Measurements from ENCODE around the gene LUC7L. TPM values are rescaled to one million over a fixed set of nuclear protein-coding genes. Genes with fewer than 3 reads are reported as not detected.
"Not testable (repeated sequence)": the region's sequence is repeated elsewhere in the genome, so short reads cannot be mapped to it uniquely, and the experiment has no call there.

Gene LUC7L
- total RNA-seq, 2 experiments from 2014 or later = 94.8 to 98.4 TPM

DNA sequence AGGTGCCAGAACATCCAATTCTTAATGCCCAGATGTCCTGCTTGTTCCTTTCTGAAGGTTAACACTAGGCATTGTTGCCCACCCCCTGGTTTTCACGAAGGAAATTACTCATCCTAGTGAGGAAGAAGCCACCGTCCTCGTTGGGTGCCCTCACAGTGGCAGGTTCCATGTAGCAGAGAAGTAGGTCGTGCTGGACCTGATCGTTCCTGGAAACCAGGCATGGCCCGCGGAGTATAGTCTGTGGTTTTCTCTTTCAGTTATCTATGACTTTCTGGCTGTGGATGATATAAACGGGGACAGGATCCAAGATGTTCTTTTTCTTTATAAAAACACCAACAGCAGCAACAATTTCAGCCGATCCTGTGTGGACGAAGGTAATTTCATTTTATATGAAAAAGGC is 30.0 kb upstream of the LUC7L start:
- CTCF ChIA-PET = no interaction called here
- intact Hi-C loops (cut with DNase I, micrococcal nuclease) = no loop called here
- POLR2A ChIA-PET = no interaction called here
- H3K9me3 Mint-ChIP-seq = no peaks in the 10 kb centered on the region
- Histone ChIP-seq H3K36me3 (ENCODE audit: insufficient read depth, low read length) (peaks cover 30% of the 10 kb centered on the region), H3K27me3 (ENCODE audit: control insufficient read depth in 1 of 2, insufficient read depth in 2 of 2, low read length in 2 of 2) (no peaks in the 10 kb centered on the region), H3K4me1 (ENCODE audit: insufficient read depth, low read length) (peaks cover 8% of the 10 kb centered on the region), H3K27ac (ENCODE audit: low read depth in 1 of 2, low read length in 2 of 2) (no peak overlapping the region), H3K9me3 (ENCODE audit: control insufficient read depth in 1 of 2, insufficient read depth in 1 of 2, low read length in 2 of 2) (no peaks in the 10 kb centered on the region), H3K4me3 (ENCODE audit: low read length) (no peak overlapping the region)
- ATAC-seq (ENCODE audit: poor library complexity) = no peak
- H3K4me3 Mint-ChIP-seq = no peak overlapping the region
- H3K27me3 Mint-ChIP-seq = no peaks in the 10 kb centered on the region
- peaks cover 38% of the 10 kb centered on the region for H3K36me3 Mint-ChIP-seq (ENCODE audit: low read depth)
- DNase-seq = no peak
- TF ChIP-seq, protein P1, sequence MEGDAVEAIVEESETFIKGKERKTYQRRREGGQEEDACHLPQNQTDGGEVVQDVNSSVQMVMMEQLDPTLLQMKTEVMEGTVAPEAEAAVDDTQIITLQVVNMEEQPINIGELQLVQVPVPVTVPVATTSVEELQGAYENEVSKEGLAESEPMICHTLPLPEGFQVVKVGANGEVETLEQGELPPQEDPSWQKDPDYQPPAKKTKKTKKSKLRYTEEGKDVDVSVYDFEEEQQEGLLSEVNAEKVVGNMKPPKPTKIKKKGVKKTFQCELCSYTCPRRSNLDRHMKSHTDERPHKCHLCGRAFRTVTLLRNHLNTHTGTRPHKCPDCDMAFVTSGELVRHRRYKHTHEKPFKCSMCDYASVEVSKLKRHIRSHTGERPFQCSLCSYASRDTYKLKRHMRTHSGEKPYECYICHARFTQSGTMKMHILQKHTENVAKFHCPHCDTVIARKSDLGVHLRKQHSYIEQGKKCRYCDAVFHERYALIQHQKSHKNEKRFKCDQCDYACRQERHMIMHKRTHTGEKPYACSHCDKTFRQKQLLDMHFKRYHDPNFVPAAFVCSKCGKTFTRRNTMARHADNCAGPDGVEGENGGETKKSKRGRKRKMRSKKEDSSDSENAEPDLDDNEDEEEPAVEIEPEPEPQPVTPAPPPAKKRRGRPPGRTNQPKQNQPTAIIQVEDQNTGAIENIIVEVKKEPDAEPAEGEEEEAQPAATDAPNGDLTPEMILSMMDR (IDR thresholded peaks at IDR 0.05) = no peak
- no peak overlapping the region for H3K27ac Mint-ChIP-seq
- peaks cover 11% of the 10 kb centered on the region for H3K4me1 Mint-ChIP-seq (ENCODE audit: low read depth)

DNA sequence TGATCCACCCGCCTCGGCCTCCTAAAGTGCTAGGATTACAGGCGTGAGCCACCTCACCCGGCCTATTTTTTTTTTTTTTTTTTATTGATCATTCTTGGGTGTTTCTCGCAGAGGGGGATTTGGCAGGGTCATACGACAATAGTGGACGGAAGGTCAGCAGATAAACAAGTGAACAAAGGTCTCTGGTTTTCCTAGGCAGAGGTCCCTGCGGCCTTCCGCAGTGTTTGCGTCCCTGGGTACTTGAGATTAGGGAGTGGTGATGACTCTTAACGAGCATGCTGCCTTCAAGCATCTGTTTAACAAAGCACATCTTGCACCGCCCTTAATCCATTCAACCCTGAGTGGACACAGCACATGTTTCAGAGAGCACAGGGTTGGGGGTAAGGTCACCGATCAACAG is 28.8 kb upstream of the LUC7L start:
- Histone ChIP-seq H3K4me1 (ENCODE audit: insufficient read depth, low read length) (peaks cover 20% of the 10 kb centered on the region), H3K36me3 (ENCODE audit: insufficient read depth, low read length) (peaks cover 22% of the 10 kb centered on the region)
- DNase-seq; H3K4me3 ChIP-seq (ENCODE audit: low read length); H3K27me3 ChIP-seq (ENCODE audit: control insufficient read depth in 1 of 2, insufficient read depth in 2 of 2, low read length in 2 of 2); H3K27ac ChIP-seq (ENCODE audit: low read depth in 1 of 2, low read length in 2 of 2); H3K9me3 Mint-ChIP-seq; intact Hi-C loops (cut with DNase I, micrococcal nuclease); H3K4me3 Mint-ChIP-seq; H3K9me3 ChIP-seq (ENCODE audit: control insufficient read depth in 1 of 2, insufficient read depth in 1 of 2, low read length in 2 of 2); CTCF ChIA-PET; ATAC-seq (ENCODE audit: poor library complexity); H3K27ac Mint-ChIP-seq; POLR2A ChIA-PET; H3K27me3 Mint-ChIP-seq: not testable (repeated sequence)
- Mint-ChIP-seq H3K36me3 (ENCODE audit: low read depth) (peaks cover 43% of the 10 kb centered on the region), H3K4me1 (ENCODE audit: low read depth) (peaks cover 20% of the 10 kb centered on the region)

DNA sequence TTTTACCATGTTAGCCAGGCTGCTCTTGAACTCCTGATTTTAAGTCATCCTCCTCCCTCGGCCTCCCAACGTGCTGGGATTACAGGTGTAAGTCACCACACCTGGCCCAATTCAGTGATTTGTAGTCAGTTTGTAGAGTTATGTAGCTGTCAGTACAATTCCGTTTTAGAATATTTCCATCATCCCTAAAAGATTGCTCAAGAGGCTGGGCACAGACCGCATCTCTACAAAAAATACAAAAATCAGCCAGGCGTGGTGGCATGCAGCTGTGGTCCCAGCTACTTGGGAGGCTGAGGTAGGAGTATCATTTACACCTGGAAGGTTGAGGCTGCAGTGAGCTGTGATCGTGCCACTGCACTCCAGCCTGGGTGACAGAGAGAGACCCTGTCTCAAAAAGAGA is 25.9 kb upstream of the LUC7L start:
- Mint-ChIP-seq H3K27ac (no peak overlapping the region), H3K4me3 (peak overlapping the region; percentile 58), H3K27me3 (no peaks in the 10 kb centered on the region), H3K36me3 (ENCODE audit: low read depth) (peaks cover 36% of the 10 kb centered on the region), H3K9me3 (no peaks in the 10 kb centered on the region), H3K4me1 (ENCODE audit: low read depth) (peaks cover 29% of the 10 kb centered on the region)
- ChIA-PET POLR2A (interaction anchor here (4.3 kb wide), 1 partner anchor 20 kb away, joined by 29 read pairs; the partner anchor contains the start of gene FAM234A), CTCF (no interaction called here)
- DNase-seq (no peak), ATAC-seq (ENCODE audit: poor library complexity) (no peak)
- TF ChIP-seq, protein P1 (IDR thresholded peaks at IDR 0.05) = no peak
- H3K4me3 ChIP-seq (ENCODE audit: low read length) = no peak overlapping the region
- intact Hi-C loops (cut with DNase I, micrococcal nuclease) = no loop called here
- H3K36me3 ChIP-seq (ENCODE audit: insufficient read depth, low read length) = peaks cover 12% of the 10 kb centered on the region
- H3K27me3 ChIP-seq (ENCODE audit: control insufficient read depth in 1 of 2, insufficient read depth in 2 of 2, low read length in 2 of 2) = no peaks in the 10 kb centered on the region
- H3K9me3 ChIP-seq (ENCODE audit: control insufficient read depth in 1 of 2, insufficient read depth in 1 of 2, low read length in 2 of 2) = no peaks in the 10 kb centered on the region
- peaks cover 35% of the 10 kb centered on the region for H3K4me1 ChIP-seq (ENCODE audit: insufficient read depth, low read length)
- H3K27ac ChIP-seq (ENCODE audit: low read depth in 1 of 2, low read length in 2 of 2) = no peak overlapping the region

DNA sequence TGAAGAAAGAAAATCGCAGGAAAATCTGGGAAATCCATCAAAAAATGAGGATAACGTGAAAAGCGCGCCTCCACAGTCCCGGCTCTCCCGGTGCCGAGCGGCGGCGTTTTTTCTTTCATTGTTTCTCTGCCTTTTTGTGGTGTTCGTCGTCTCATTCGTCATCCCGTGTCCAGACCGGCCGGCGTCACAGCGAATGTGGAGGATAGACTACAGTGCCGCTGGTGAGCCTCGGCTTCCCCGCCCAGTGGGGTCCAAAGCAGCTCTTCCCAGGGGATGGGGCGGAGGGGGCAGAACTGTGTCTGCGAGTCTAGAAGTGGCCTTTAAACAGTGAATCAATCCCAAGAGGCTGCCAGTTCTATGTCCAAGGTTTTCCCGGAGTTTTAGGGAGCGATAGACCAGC is 25.2 kb upstream of the LUC7L start:
- Histone ChIP-seq H3K4me1 (ENCODE audit: insufficient read depth, low read length) (peaks cover 35% of the 10 kb centered on the region), H3K27me3 (ENCODE audit: control insufficient read depth in 1 of 2, insufficient read depth in 2 of 2, low read length in 2 of 2) (no peaks in the 10 kb centered on the region), H3K36me3 (ENCODE audit: insufficient read depth, low read length) (peaks cover 8% of the 10 kb centered on the region), H3K27ac (ENCODE audit: low read depth in 1 of 2, low read length in 2 of 2) (no peak overlapping the region), H3K4me3 (ENCODE audit: low read length) (no peak overlapping the region), H3K9me3 (ENCODE audit: control insufficient read depth in 1 of 2, insufficient read depth in 1 of 2, low read length in 2 of 2) (no peaks in the 10 kb centered on the region)
- Mint-ChIP-seq H3K36me3 (ENCODE audit: low read depth) (peaks cover 29% of the 10 kb centered on the region), H3K9me3 (no peaks in the 10 kb centered on the region), H3K4me3 (peak overlapping the region; percentile 82), H3K27ac (peak overlapping the region; percentile 86), H3K4me1 (ENCODE audit: low read depth) (peaks cover 29% of the 10 kb centered on the region), H3K27me3 (no peaks in the 10 kb centered on the region)
- intact Hi-C loops (cut with DNase I, micrococcal nuclease) = no loop called here
- ATAC-seq (ENCODE audit: poor library complexity) (no peak), DNase-seq (no peak)
- POLR2A ChIA-PET = interaction anchor here (1.0 to 4.3 kb wide), 3 partner anchors 19 to 202 kb away, joined by 3 to 29 read pairs (median 10); partner anchors contain the start of genes FAM234A and LUC7L
- CTCF ChIA-PET = no interaction called here
- TF ChIP-seq, protein P1 (IDR thresholded peaks at IDR 0.05) = no peak

Measured in CD4-positive, alpha-beta T cell (primary cell).